NT2/D1 (cell line): ENCODE measurements around the gene WRAP73.
A peak's percentile ranks its signal among the peaks of the same experiment; 100 is the strongest.

Source experiments
- DNase-seq: peaks from one replicate; pipeline ENCODE4 v3.0.0-alpha.2; 2011; ENCODE audit warnings: low read depth, low spot score
- H3K27me3 ChIP-seq: 2 replicates; pipeline ENCODE4 v1.6.0; 2011; ENCODE audit warnings: mild to moderate bottlenecking; ENCODE audit not compliant: insufficient read length, insufficient read depth
- H3K36me3 ChIP-seq: 2 replicates; pipeline ENCODE4 v1.6.1; 2011; ENCODE audit warnings: mild to moderate bottlenecking, low read length, mixed read lengths; ENCODE audit not compliant: insufficient read depth, insufficient read length
- H3K4me1 ChIP-seq: 2 replicates; pipeline ENCODE4 v1.5.1; 2011; ENCODE audit not compliant: insufficient read depth, insufficient read length
- H3K4me3 ChIP-seq: 2 replicates; pipeline ENCODE4 v1.5.1; 2011; ENCODE audit warnings: low read depth; ENCODE audit not compliant: insufficient read length
- H3K9ac ChIP-seq: 2 replicates; pipeline ENCODE4 v1.6.0; 2011; ENCODE audit warnings: low read depth; ENCODE audit not compliant: insufficient read length
- H3K9me3 ChIP-seq: 2 replicates; pipeline ENCODE4 v1.5.1; 2011; ENCODE audit warnings: mild to moderate bottlenecking, low read length; ENCODE audit not compliant: insufficient read depth
- SUZ12 ChIP-seq: IDR thresholded peaks from 2 replicates; pipeline ENCODE4 v1.6.1; 2011; ENCODE audit not compliant: insufficient read length, insufficient read depth; ENCODE audit errors: extremely low read depth
- YY1 ChIP-seq: IDR thresholded peaks from 2 replicates; pipeline ENCODE4 v1.6.1; 2011; ENCODE audit not compliant: insufficient read length, insufficient read depth
- ZNF274 ChIP-seq: IDR thresholded peaks from 2 replicates; pipeline ENCODE4 v1.6.1; 2011; ENCODE audit warnings: mild to moderate bottlenecking, low read depth, low read length

Gene WRAP73

DNA sequence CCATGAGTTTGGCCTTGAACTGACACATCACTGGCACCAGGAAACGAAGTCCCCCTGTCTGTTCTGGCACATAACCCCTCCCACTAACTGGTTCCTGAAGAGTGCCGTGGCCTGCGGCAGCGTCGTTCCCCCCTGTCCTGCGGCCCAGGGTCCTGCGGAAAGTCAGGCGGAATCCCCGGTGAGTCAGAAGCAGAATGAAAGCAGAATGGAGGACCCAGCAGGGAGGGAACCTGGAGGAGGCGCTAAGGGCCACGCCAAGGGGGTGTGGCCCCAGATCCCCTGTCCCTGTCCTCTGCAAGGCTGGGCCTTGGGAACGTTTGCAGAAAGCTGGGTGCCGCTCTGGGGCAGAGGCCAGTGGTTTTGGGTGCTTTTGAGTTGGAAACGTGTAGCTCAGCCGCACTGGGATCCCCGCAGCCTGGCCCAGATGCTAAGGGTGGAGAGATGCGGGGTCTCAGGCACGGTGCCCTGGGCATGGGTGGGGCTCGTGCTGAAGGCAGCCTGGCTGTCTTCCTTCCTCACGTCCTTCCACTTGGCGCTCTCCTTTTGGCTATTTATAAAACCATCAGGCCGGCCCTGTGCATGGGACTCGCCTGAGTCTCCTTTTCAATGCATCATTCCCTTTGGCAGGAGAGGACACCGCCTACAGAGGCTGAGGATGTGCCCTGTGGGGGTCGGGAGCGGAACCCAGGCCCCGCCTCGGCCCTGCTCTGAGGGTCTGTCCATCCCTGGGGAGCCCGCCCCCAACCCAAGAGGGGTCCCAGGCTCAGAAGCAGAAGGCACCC, 38.6 kb upstream of the WRAP73 start:
- Histone ChIP-seq H3K27me3 (peaks cover 27% of the 10 kb centered on the region), H3K36me3 (no peaks in the 10 kb centered on the region), H3K4me3 (peak overlapping the region; percentile 11), H3K9ac (peak overlapping the region; percentile 64), H3K4me1 (peaks cover 18% of the 10 kb centered on the region), H3K9me3 (no peaks in the 10 kb centered on the region)
- DNase-seq = no peak
- TF ChIP-seq YY1 = no peak

GRCh38 chr1:3687504-3687903, 37.6 kb upstream of the WRAP73 start:
- Histone ChIP-seq H3K9me3 (no peaks in the 10 kb centered on the region), H3K27me3 (peaks cover 37% of the 10 kb centered on the region), H3K36me3 (no peaks in the 10 kb centered on the region), H3K4me3 (no peak overlapping the region), H3K9ac (peak overlapping the region; percentile 21), H3K4me1 (peaks cover 20% of the 10 kb centered on the region)
- no peak for TF ChIP-seq SUZ12
- TF ChIP-seq YY1 = no peak
- no peak for TF ChIP-seq ZNF274
- no peak for DNase-seq

DNA sequence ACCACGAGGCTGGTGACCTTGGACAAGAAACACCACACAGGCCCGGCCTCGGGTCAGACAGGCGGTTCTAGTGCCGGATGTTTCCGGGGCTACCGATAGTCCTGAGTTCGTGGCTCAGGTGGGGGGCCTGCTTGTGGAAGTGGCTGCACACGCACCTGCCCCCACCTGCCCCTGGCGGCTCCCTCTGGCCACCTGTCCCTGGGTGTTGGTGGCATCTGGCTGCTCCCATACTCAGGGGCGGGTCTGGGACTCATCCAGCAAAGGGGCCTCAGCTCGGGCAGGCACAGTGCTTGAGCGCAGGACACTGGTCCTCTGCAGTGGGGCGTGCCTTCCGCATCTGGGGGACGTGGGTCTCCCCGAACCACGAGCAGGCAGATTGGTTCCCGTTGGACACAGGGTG, 36.0 kb upstream of the WRAP73 start:
- H3K9ac ChIP-seq = no peak overlapping the region
- no peak for DNase-seq

GRCh38 chr1:3685222-3685621, 35.3 kb upstream of the WRAP73 start:
- Histone ChIP-seq H3K27me3 (peaks cover 34% of the 10 kb centered on the region), H3K4me3 (no peak overlapping the region), H3K4me1 (peaks cover 13% of the 10 kb centered on the region), H3K9ac (no peak overlapping the region), H3K36me3 (no peaks in the 10 kb centered on the region), H3K9me3 (no peaks in the 10 kb centered on the region)
- TF ChIP-seq YY1 = no peak
- TF ChIP-seq ZNF274 = no peak
- TF ChIP-seq SUZ12 = no peak
- no peak for DNase-seq

More for the DNA sequence above, 36.0 kb upstream of the WRAP73 start:
- H3K9me3 ChIP-seq = no peaks in the 10 kb centered on the region
- H3K4me3 ChIP-seq = no peak overlapping the region
- H3K4me1 ChIP-seq = peaks cover 15% of the 10 kb centered on the region
- no peaks in the 10 kb centered on the region for H3K36me3 ChIP-seq
- peaks cover 34% of the 10 kb centered on the region for H3K27me3 ChIP-seq
- TF ChIP-seq SUZ12 (no peak), ZNF274 (no peak), YY1 (no peak)

DNA sequence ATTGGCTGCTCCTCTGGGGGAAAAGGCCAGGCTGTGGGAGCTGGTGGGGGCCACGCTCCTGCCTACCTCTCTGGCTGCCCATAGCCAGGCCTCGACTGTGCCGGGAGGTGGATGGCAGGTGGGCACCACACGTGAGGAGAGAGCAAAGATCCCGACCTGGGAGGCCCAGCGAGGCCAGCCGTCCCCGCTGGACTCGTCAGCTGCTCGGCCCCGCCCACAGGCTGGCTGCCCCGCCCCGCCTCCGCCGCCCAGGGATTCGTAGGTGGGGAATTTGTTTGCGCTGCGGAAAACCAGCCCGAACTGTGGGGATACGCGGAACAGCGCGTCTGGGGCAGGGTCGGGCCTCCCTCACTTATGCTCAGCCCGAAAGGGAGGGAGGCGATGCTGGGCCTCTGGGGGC, 34.1 kb upstream of the WRAP73 start:
- peak overlapping the region; percentile 72 for H3K9ac ChIP-seq
- no peaks in the 10 kb centered on the region for H3K36me3 ChIP-seq
- no peaks in the 10 kb centered on the region for H3K9me3 ChIP-seq
- peak overlapping the region; percentile 26 for H3K4me3 ChIP-seq
- peaks cover 14% of the 10 kb centered on the region for H3K4me1 ChIP-seq
- H3K27me3 ChIP-seq = peaks cover 38% of the 10 kb centered on the region
- DNase-seq = no peak
- TF ChIP-seq ZNF274 (no peak), SUZ12 (no peak)

DNA sequence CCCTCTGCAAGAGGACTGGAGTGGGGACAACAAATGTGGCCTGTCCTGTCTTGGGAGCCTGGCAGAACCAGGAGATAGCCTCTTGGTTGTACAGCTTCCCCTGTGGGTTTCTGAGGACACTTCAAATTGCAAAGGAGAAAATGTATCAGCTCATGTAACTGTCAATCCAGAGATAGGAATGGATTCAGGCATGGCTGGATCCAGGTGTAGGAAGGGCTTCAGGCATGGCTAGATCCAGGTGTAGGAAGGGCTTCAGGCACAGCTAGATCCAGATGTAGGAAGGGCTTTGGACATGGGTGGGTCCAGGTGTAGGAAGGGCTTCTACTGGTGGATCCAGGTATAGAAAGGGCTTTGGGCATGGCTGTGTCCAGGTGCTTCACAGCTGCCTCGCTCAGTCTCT, 33.3 kb upstream of the WRAP73 start:
- peaks cover 38% of the 10 kb centered on the region for H3K27me3 ChIP-seq
- no peak for DNase-seq
- peaks cover 18% of the 10 kb centered on the region for H3K4me1 ChIP-seq
- no peak overlapping the region for H3K9ac ChIP-seq
- H3K9me3 ChIP-seq = no peaks in the 10 kb centered on the region
- TF ChIP-seq ZNF274 (no peak), YY1 (no peak), SUZ12 (no peak)
- H3K4me3 ChIP-seq = no peak overlapping the region
- no peaks in the 10 kb centered on the region for H3K36me3 ChIP-seq

GRCh38 chr1:3681898-3682806, 32.2 kb upstream of the WRAP73 start:
- TF ChIP-seq SUZ12 (no peak), YY1 (no peak), ZNF274 (no peak)
- no peaks in the 10 kb centered on the region for H3K36me3 ChIP-seq
- peaks cover 38% of the 10 kb centered on the region for H3K27me3 ChIP-seq
- H3K9ac ChIP-seq = no peak overlapping the region
- H3K4me1 ChIP-seq = peaks cover 12% of the 10 kb centered on the region
- H3K4me3 ChIP-seq = no peak overlapping the region
- no peaks in the 10 kb centered on the region for H3K9me3 ChIP-seq
- DNase-seq = no peak
